ENCODE measurements around the gene HLA-DQB1. TPM values are rescaled to one million over a fixed set of nuclear protein-coding genes. Genes with fewer than 3 reads are reported as not detected.
"Not testable (repeated sequence)": the region's sequence is repeated elsewhere in the genome, so short reads cannot be mapped to it uniquely, and the experiment has no call there.

HLA-DQB1 gene
- polyA plus RNA-seq, 4 donors, result 23.5 to 181 (median 85.8) TPM

- Histone ChIP-seq H3K27ac (ENCODE audit: low read depth in 1 of 3, low read length in 2 of 3) (no peak overlapping the region), H3K4me3 (ENCODE audit: low read depth in 1 of 3, low read length in 3 of 3) (no peak overlapping the region), H3K27me3 (ENCODE audit: control insufficient read depth in 3 of 3, insufficient read depth in 3 of 3, low read length in 3 of 3) (peaks cover 0 to 4% (median 1%) of the 10 kb centered on the region in 3 donors), H3K36me3 (ENCODE audit: control insufficient read depth in 3 of 3, insufficient read depth in 2 of 3, low read depth in 1 of 3, low read length in 3 of 3) (peaks cover 0 to 4% (median 0%) of the 10 kb centered on the region in 3 donors), H3K4me1 (ENCODE audit: control insufficient read depth in 3 of 3, insufficient read depth in 2 of 3, low read depth in 1 of 3, low read length in 2 of 3) (peaks cover 0 to 2% (median 0%) of the 10 kb centered on the region in 3 donors), H3K9me3 (ENCODE audit: control insufficient read depth in 2 of 2, insufficient read depth in 1 of 2, low read depth in 1 of 2, low read length in 1 of 2) (no peaks in the 10 kb centered on the region)
- FAIRE-seq (no peak), DNase-seq (no peak)
- 42 to 55% (median 54%) methylated on average over 4 of the region's 4 CpGs for WGBS, 3 donors
These were observed 6.4 kb downstream of the HLA-DQB1 start for GRCh38 chr6:32659856-32660595.

DNA sequence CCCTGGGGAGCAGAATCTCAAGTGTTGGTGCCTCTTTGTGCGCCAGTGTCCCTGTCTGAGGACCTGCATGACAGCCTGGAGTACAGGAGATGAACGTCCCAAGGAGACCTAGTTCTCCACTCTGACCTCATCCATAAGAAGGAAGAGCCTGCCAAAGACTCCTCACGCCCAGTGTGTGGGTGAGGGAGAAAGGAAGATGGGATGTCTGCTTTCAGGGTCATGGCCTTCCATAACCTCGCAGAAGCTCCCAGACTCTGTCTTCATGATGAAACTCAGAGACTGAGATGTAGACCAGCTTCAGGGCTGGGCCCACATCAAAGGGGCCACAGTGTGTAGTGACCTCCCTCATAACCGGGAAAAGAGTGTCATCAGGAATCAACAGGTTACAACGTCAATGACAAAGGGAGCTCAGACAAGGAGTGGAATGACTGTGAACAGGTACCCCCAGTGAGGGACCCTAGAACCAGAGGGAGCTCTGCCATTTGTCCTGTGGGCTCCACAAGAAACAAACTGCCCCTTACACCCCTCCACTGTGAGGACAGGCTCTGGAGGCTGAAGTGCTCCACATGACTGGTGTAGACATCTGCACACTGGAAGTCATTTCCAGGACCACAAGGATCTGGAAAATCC is 8.1 kb downstream of the HLA-DQB1 start:
- Histone ChIP-seq H3K9me3 (ENCODE audit: control insufficient read depth in 2 of 2, insufficient read depth in 1 of 2, low read depth in 1 of 2, low read length in 1 of 2) (no peaks in the 10 kb centered on the region), H3K27me3 (ENCODE audit: control insufficient read depth in 3 of 3, insufficient read depth in 3 of 3, low read length in 3 of 3) (no peaks in the 10 kb centered on the region), H3K36me3 (ENCODE audit: control insufficient read depth in 3 of 3, insufficient read depth in 2 of 3, low read depth in 1 of 3, low read length in 3 of 3) (peaks cover 0 to 4% (median 0%) of the 10 kb centered on the region in 3 donors), H3K4me3 (ENCODE audit: low read depth in 1 of 3, low read length in 3 of 3) (no peak overlapping the region), H3K4me1 (ENCODE audit: control insufficient read depth in 3 of 3, insufficient read depth in 2 of 3, low read depth in 1 of 3, low read length in 2 of 3) (no peaks in the 10 kb centered on the region), H3K27ac (ENCODE audit: low read depth in 1 of 3, low read length in 2 of 3) (no peak overlapping the region)
- FAIRE-seq (no peak), DNase-seq (no peak)
- 44 to 57% (median 54%) methylated on average over 6 of the region's 6 CpGs for WGBS, 3 donors

- not testable (repeated sequence) for DNase-seq; H3K36me3 ChIP-seq (ENCODE audit: control insufficient read depth in 3 of 3, insufficient read depth in 2 of 3, low read depth in 1 of 3, low read length in 3 of 3); FAIRE-seq; H3K27me3 ChIP-seq (ENCODE audit: control insufficient read depth in 3 of 3, insufficient read depth in 3 of 3, low read length in 3 of 3); H3K27ac ChIP-seq (ENCODE audit: low read depth in 1 of 3, low read length in 2 of 3); H3K4me3 ChIP-seq (ENCODE audit: low read depth in 1 of 3, low read length in 3 of 3); H3K9me3 ChIP-seq (ENCODE audit: control insufficient read depth in 2 of 2, insufficient read depth in 1 of 2, low read depth in 1 of 2, low read length in 1 of 2); H3K4me1 ChIP-seq (ENCODE audit: control insufficient read depth in 3 of 3, insufficient read depth in 2 of 3, low read depth in 1 of 3, low read length in 2 of 3)
These were observed 8.6 kb downstream of the HLA-DQB1 start for GRCh38 chr6:32657819-32658218.

DNA sequence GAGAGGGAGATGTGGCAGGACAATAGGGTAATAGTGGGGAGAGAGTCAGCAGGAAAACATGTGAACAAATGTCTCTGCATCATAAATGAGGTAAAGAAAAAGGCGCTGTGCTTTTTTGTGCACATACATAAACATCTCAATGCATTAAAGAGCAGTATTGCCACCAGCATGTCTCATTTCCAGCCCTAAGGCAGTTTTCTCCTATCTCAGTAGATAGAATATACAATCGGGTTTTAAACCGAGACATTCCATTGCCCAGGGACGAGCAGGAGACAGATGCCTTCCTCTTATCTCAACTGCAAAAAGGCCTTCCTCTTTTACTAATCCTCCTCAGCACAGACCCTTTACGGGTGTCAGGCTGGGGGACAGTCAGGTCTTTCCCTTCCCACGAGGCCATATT is 9.1 kb downstream of the HLA-DQB1 start:
- DNase-seq; H3K4me3 ChIP-seq (ENCODE audit: low read depth in 1 of 3, low read length in 3 of 3); H3K27me3 ChIP-seq (ENCODE audit: control insufficient read depth in 3 of 3, insufficient read depth in 3 of 3, low read length in 3 of 3); H3K36me3 ChIP-seq (ENCODE audit: control insufficient read depth in 3 of 3, insufficient read depth in 2 of 3, low read depth in 1 of 3, low read length in 3 of 3); H3K27ac ChIP-seq (ENCODE audit: low read depth in 1 of 3, low read length in 2 of 3); FAIRE-seq; H3K9me3 ChIP-seq (ENCODE audit: control insufficient read depth in 2 of 2, insufficient read depth in 1 of 2, low read depth in 1 of 2, low read length in 1 of 2); H3K4me1 ChIP-seq (ENCODE audit: control insufficient read depth in 3 of 3, insufficient read depth in 2 of 3, low read depth in 1 of 3, low read length in 2 of 3): not testable (repeated sequence)
- 53 to 72% (median 67%) methylated on average over 5 to 6 of the region's 6 CpGs for WGBS, 3 donors

- H3K27me3 ChIP-seq (ENCODE audit: control insufficient read depth in 3 of 3, insufficient read depth in 3 of 3, low read length in 3 of 3), result no peaks in the 10 kb centered on the region
- H3K27ac ChIP-seq (ENCODE audit: low read depth in 1 of 3, low read length in 2 of 3), result no peak overlapping the region
- no peaks in the 10 kb centered on the region for H3K4me1 ChIP-seq (ENCODE audit: control insufficient read depth in 3 of 3, insufficient read depth in 2 of 3, low read depth in 1 of 3, low read length in 2 of 3)
- 92 to 95% (median 94%) methylated on average over 2 of the region's 2 CpGs for WGBS, 3 donors
- peaks cover 0 to 2% (median 0%) of the 10 kb centered on the region in 3 donors for H3K36me3 ChIP-seq (ENCODE audit: control insufficient read depth in 3 of 3, insufficient read depth in 2 of 3, low read depth in 1 of 3, low read length in 3 of 3)
- H3K9me3 ChIP-seq (ENCODE audit: control insufficient read depth in 2 of 2, insufficient read depth in 1 of 2, low read depth in 1 of 2, low read length in 1 of 2), result no peaks in the 10 kb centered on the region
- DNase-seq, result no peak
- H3K4me3 ChIP-seq (ENCODE audit: low read depth in 1 of 3, low read length in 3 of 3), result no peak overlapping the region
- no peak for FAIRE-seq
These were observed 11.2 kb downstream of the HLA-DQB1 start for GRCh38 chr6:32655203-32655710.

GRCh38 chr6:32645047-32645703 is 21.3 kb downstream of the HLA-DQB1 start:
- 91 to 96% (median 94%) methylated on average over 6 of the region's 6 CpGs for WGBS, 3 donors
- no peak for FAIRE-seq

DNA sequence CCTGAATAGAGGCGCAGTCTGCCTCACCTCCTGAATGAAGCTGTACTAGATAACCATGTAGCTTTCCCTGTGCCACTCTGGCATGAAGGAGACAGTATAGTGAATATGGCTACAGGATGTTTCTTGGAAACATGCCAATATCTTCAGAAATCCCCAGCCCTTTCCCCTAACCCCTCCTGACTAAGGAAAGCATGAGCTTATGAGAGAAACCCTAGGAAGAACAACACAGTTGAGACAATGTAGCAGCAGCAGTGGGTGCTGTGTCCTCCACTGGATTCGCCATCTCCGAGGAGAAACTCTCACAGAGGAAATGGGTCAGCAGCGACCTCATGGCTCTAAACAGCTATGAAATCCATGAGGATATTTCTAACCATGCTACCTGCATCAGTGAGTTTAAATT is 22.6 kb downstream of the HLA-DQB1 start:
- no peak overlapping the region for H3K27ac ChIP-seq (ENCODE audit: low read depth in 1 of 3, low read length in 2 of 3)
- DNase-seq, result no peak
- H3K36me3 ChIP-seq (ENCODE audit: control insufficient read depth in 3 of 3, insufficient read depth in 2 of 3, low read depth in 1 of 3, low read length in 3 of 3), result no peaks in the 10 kb centered on the region
- 91 to 97% (median 93%) methylated on average over 4 of the region's 4 CpGs for WGBS, 3 donors
- no peak overlapping the region for H3K4me3 ChIP-seq (ENCODE audit: low read depth in 1 of 3, low read length in 3 of 3)
- no peaks in the 10 kb centered on the region for H3K27me3 ChIP-seq (ENCODE audit: control insufficient read depth in 3 of 3, insufficient read depth in 3 of 3, low read length in 3 of 3)
- no peaks in the 10 kb centered on the region for H3K4me1 ChIP-seq (ENCODE audit: control insufficient read depth in 3 of 3, insufficient read depth in 2 of 3, low read depth in 1 of 3, low read length in 2 of 3)
- no peak for FAIRE-seq
- H3K9me3 ChIP-seq (ENCODE audit: control insufficient read depth in 2 of 2, insufficient read depth in 1 of 2, low read depth in 1 of 2, low read length in 1 of 2), result no peaks in the 10 kb centered on the region

More at GRCh38 chr6:32645047-32645703, 21.3 kb downstream of the HLA-DQB1 start:
- H3K27ac ChIP-seq (ENCODE audit: low read depth in 1 of 3, low read length in 2 of 3), result no peak overlapping the region
- no peaks in the 10 kb centered on the region for H3K4me1 ChIP-seq (ENCODE audit: control insufficient read depth in 3 of 3, insufficient read depth in 2 of 3, low read depth in 1 of 3, low read length in 2 of 3)
- no peaks in the 10 kb centered on the region for H3K9me3 ChIP-seq (ENCODE audit: control insufficient read depth in 2 of 2, insufficient read depth in 1 of 2, low read depth in 1 of 2, low read length in 1 of 2)
- no peaks in the 10 kb centered on the region for H3K36me3 ChIP-seq (ENCODE audit: control insufficient read depth in 3 of 3, insufficient read depth in 2 of 3, low read depth in 1 of 3, low read length in 3 of 3)
- H3K4me3 ChIP-seq (ENCODE audit: low read depth in 1 of 3, low read length in 3 of 3), result no peak overlapping the region
- H3K27me3 ChIP-seq (ENCODE audit: control insufficient read depth in 3 of 3, insufficient read depth in 3 of 3, low read length in 3 of 3), result no peaks in the 10 kb centered on the region
- DNase-seq, result no peak

DNA sequence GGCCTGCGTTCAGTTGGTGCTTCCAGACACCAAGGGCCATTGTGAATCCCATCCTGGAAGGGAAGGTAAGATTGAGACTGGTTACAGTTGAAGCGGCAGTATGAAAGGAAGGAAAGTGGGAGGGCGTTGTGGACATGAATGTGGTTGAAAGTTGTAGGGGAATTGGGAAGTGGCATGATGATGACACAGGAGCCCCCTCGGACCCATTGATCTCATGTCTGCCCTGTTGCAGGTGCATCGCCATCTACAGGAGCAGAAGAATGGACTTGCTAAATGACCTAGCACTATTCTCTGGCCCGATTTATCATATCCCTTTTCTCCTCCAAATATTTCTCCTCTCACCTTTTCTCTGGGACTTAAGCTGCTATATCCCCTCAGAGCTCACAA is 23.7 kb downstream of the HLA-DQB1 start:
- DNase-seq, result no peak
- 80 to 89% (median 85%) methylated on average over 6 of the region's 6 CpGs for WGBS, 3 donors
- H3K27ac ChIP-seq (ENCODE audit: low read depth in 1 of 3, low read length in 2 of 3), result no peak overlapping the region
- H3K4me3 ChIP-seq (ENCODE audit: low read depth in 1 of 3, low read length in 3 of 3), result no peak overlapping the region
- no peak for FAIRE-seq
- no peaks in the 10 kb centered on the region for H3K9me3 ChIP-seq (ENCODE audit: control insufficient read depth in 2 of 2, insufficient read depth in 1 of 2, low read depth in 1 of 2, low read length in 1 of 2)
- H3K4me1 ChIP-seq (ENCODE audit: control insufficient read depth in 3 of 3, insufficient read depth in 2 of 3, low read depth in 1 of 3, low read length in 2 of 3), result no peaks in the 10 kb centered on the region
- no peaks in the 10 kb centered on the region for H3K36me3 ChIP-seq (ENCODE audit: control insufficient read depth in 3 of 3, insufficient read depth in 2 of 3, low read depth in 1 of 3, low read length in 3 of 3)
- H3K27me3 ChIP-seq (ENCODE audit: control insufficient read depth in 3 of 3, insufficient read depth in 3 of 3, low read length in 3 of 3), result no peaks in the 10 kb centered on the region

All from small intestine (tissue), 7 donors.